Epithelial cell of proximal tubule (primary cell): Measurements from ENCODE around the gene CAMKK2. TPM values are rescaled to one million over a fixed set of nuclear protein-coding genes. Genes with fewer than 3 reads are reported as not detected.

Experiments
- DNase-seq: peaks from one replicate; pipeline ENCODE4 v3.0.0-alpha.2; 2011; ENCODE audit warnings: low read depth
- H3K4me3 ChIP-seq: 2 replicates; pipeline ENCODE4 v1.5.1; 2011; ENCODE audit warnings: low read depth, mild to moderate bottlenecking, low read length
- CTCF ChIP-seq: conservative IDR thresholded peaks from 2 replicates; pipeline ENCODE4 v1.5.1; 2012; ENCODE audit warnings: low read depth, mild to moderate bottlenecking, low read length
- total RNA-seq: library from RNA; depleted of rRNA; stranded (reverse); fragments of >200 nt; gene quantifications from 2 replicates; pipeline ENCODE4 v1.2.3, GENCODE V29; 2015

CAMKK2 gene
- total RNA-seq, 1 donor from 2014 or later = 23.2 TPM

DNA sequence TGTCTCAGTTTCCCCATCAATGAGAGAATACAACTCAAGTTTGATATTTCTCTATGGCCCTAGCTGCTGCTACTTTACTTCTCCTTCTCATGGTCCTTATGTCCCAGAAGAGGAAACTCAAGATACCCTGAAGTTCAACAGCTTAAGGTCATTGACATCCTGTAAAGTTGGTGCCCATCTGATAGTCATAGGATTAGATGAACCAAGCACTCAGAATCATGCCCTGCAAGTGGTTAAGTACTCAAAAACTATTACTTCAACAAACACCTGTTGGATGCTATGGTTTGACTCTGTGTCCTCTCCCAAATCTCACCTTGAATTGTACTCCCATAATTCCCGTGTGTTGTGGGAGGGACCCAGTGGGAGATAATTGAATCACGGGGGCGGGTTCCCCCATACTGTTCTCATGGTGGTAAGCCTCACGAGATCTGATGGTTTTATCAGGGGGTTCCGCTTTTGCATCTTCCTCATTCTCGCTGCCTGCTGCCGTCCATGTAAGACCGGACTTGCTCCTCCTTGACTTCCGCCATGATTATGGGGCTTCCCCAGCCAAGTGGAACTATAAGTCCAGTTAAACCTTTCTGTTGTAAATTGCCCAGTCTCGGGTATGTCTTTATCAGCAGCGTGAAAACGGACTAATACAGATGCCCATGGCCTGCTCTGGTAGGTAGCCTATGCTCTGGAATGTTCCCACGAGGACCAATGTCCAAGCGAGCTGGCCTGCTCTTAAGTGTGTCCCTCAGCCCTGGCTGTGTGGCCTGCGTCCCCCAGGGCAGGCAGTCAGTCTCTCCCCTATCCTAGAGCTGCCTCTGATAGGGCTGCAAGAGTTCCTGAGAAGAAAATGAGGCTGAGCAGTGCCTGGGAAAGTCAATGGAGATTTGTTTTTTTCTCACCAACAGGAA, 18.1 kb downstream of the CAMKK2 start:
- no peak for DNase-seq
- no peak overlapping the region for H3K4me3 ChIP-seq
- no peak for TF ChIP-seq CTCF

- H3K4me3 ChIP-seq = no peak overlapping the region
- DNase-seq = peak; percentile 27
- no peak for TF ChIP-seq CTCF
These were observed 19.1 kb downstream of the CAMKK2 start for GRCh38 chr12:121277374-121277759.

GRCh38 chr12:121274036-121274763, 22.3 kb downstream of the CAMKK2 start:
- no peak overlapping the region for H3K4me3 ChIP-seq
- no peak for DNase-seq
- no peak for TF ChIP-seq CTCF

DNA sequence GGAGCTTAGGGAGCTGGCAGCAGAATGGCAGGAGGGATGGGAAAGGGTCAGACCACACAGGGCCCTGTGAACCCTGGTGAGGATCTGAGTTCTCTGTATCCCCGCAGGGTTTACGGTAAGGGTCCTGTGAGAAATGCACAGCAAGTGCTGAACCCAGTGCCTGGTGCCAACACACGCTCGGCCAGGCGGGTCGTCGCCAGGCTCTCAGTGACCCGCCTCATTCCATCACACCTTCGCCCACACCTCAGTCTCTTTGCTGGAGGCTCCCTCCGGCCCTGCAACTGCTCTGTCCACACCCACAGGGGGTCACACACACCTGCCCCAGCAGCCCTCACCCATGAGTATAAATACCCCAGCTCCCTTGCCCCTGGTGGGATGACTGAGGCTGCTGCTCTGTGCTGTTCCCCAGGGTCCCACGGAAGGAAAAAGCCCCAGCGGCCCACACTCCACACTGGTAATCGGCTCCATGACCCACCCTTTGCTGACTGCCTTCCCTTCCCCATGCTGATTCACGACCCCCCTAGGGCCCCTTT, 23.1 kb downstream of the CAMKK2 start:
- DNase-seq = no peak
- TF ChIP-seq CTCF = no peak
- H3K4me3 ChIP-seq = no peak overlapping the region

GRCh38 chr12:121267822-121268221, 28.7 kb downstream of the CAMKK2 start:
- DNase-seq = no peak
- TF ChIP-seq CTCF = no peak
- no peak overlapping the region for H3K4me3 ChIP-seq

- no peak for DNase-seq
- no peak for TF ChIP-seq CTCF
- no peak overlapping the region for H3K4me3 ChIP-seq
These were observed 31.5 kb downstream of the CAMKK2 start for GRCh38 chr12:121264951-121265515.
